Fibroblast of lung (primary cell): ENCODE data around the gene ZNF611. TPM values are rescaled to one million over a fixed set of nuclear protein-coding genes. Genes with fewer than 3 reads are reported as not detected.

Source experiments
- DNase-seq, 2 donors: peaks; one replicate each; pipeline versions ENCODE4 v3.0.0 to v3.0.0-alpha.2; 2010; ENCODE audit warnings: low read depth in 2 of 2
- H2AFZ ChIP-seq: 2 replicates; pipeline ENCODE4 v1.5.1; 2012; ENCODE audit warnings: low read length, control low read depth, inconsistent platforms
- H3K27ac ChIP-seq: 2 replicates; pipeline ENCODE4 v1.5.1; 2011; ENCODE audit warnings: low read length, control low read depth; ENCODE audit not compliant: insufficient read depth
- H3K27me3 ChIP-seq: 2 replicates; pipeline ENCODE4 v1.5.1; 2011; ENCODE audit warnings: mild to moderate bottlenecking, low read length; ENCODE audit not compliant: control insufficient read depth, insufficient read depth
- H3K36me3 ChIP-seq: 2 replicates; pipeline ENCODE4 v1.5.1; 2011; ENCODE audit warnings: low read length; ENCODE audit not compliant: control insufficient read depth, insufficient read depth
- H3K4me1 ChIP-seq: 2 replicates; pipeline ENCODE4 v1.5.1; 2011; ENCODE audit warnings: low read length; ENCODE audit not compliant: control insufficient read depth, insufficient read depth; ENCODE audit errors: extremely low read depth
- H3K4me2 ChIP-seq: 2 replicates; pipeline ENCODE4 v1.5.1; 2011; ENCODE audit warnings: low read length, control low read depth; ENCODE audit not compliant: insufficient read depth; ENCODE audit errors: extremely low read depth
- H3K4me3 ChIP-seq, 4 experiments: fragments of 200-600 bp in 1 of 4; sonication (generic) in 1 of 4; replicated peaks in 1 of 4; 2 replicates each; pipeline ENCODE4 v1.5.1; 2011 to 2016; ENCODE audit warnings: low read length in 4 of 4, low read depth in 3 of 4, mild to moderate bottlenecking in 3 of 4, control low read depth in 2 of 4, inconsistent platforms in 1 of 4, mixed read lengths in 1 of 4; ENCODE audit not compliant: insufficient read depth in 1 of 4; ENCODE audit errors: control extremely low read depth in 1 of 4
- H3K79me2 ChIP-seq: 2 replicates; pipeline ENCODE4 v1.5.1; 2012; ENCODE audit warnings: mild to moderate bottlenecking, low read length, inconsistent platforms; ENCODE audit not compliant: control insufficient read depth, insufficient read depth
- H3K9ac ChIP-seq: 2 replicates; pipeline ENCODE4 v1.5.1; 2011; ENCODE audit warnings: mild to moderate bottlenecking, low read length, control low read depth; ENCODE audit not compliant: insufficient read depth
- H3K9me3 ChIP-seq: 2 replicates; pipeline ENCODE4 v1.5.1; 2012; ENCODE audit warnings: low read depth, low read length; ENCODE audit not compliant: control insufficient read depth, insufficient read depth
- H4K20me1 ChIP-seq: 2 replicates; pipeline ENCODE4 v1.5.1; 2011; ENCODE audit warnings: low read length; ENCODE audit not compliant: control insufficient read depth, insufficient read depth; ENCODE audit errors: extremely low read depth
- CTCF ChIP-seq, 2 donors: IDR thresholded peaks in 1 of 2; conservative IDR thresholded peaks in 1 of 2; 1 replicate in 1 of 2; 2 replicates in 1 of 2; pipeline ENCODE4 v1.5.1; 2011 to 2012; ENCODE audit warnings: low read length in 2 of 2, control low read depth in 1 of 2, inconsistent platforms in 1 of 2, low read depth in 1 of 2, mild to moderate bottlenecking in 1 of 2
- EZH2 ChIP-seq: IDR thresholded peaks from 2 replicates; pipeline ENCODE4 v1.5.1; 2012; ENCODE audit warnings: low read length, control low read depth, mild to moderate bottlenecking; ENCODE audit errors: missing control alignments
- polyA plus RNA-seq, 2 donors: library from polyadenylated mRNA; depleted of rRNA in 1 of 2; stranded (reverse) in 1 of 2; unstranded in 1 of 2; fragments of >200 nt; gene quantifications; 2 replicates each; pipeline ENCODE4 v1.2.1, GENCODE V29; 2011 to 2012; ENCODE audit warnings: missing spikeins in 1 of 2
- total RNA-seq: library from RNA; depleted of rRNA; stranded (reverse); fragments of >200 nt; gene quantifications from 2 replicates; pipeline ENCODE4 v1.2.1, GENCODE V29; 2014

The ZNF611 gene
- total and polyA plus RNA-seq, 2 donors (not counting 1 experiment from before 2014, with no cell fraction given): 6.9 to 14.5 TPM

- Histone ChIP-seq H2AFZ (no peak overlapping the region), H3K27me3 (no peaks in the 10 kb centered on the region), H3K9ac (no peak overlapping the region), H3K27ac (no peak overlapping the region), H3K79me2 (peaks cover 15% of the 10 kb centered on the region), H3K4me2 (no peak overlapping the region), H3K9me3 (no peaks in the 10 kb centered on the region), H3K4me1 (no peaks in the 10 kb centered on the region), H3K36me3 (peaks cover 1% of the 10 kb centered on the region), H4K20me1 (no peaks in the 10 kb centered on the region), H3K4me3 (no peak overlapping the region)
- no peak for DNase-seq
- TF ChIP-seq CTCF (conservative IDR thresholded peaks at IDR 0.05 in 1 of 2, IDR thresholded peaks at IDR 0.05 in 1 of 2; ENCODE audit: low read depth in 1 of 2, low read length in 2 of 2): no peak
- TF ChIP-seq EZH2: no peak
Measured at GRCh38 chr19:52670046-52670445, 64.8 kb downstream of the ZNF611 start.

- Histone ChIP-seq H4K20me1 (no peaks in the 10 kb centered on the region), H3K27me3 (no peaks in the 10 kb centered on the region), H2AFZ (no peak overlapping the region), H3K36me3 (peaks cover 1% of the 10 kb centered on the region), H3K9ac (no peak overlapping the region), H3K4me2 (no peak overlapping the region), H3K79me2 (peaks cover 15% of the 10 kb centered on the region), H3K9me3 (no peaks in the 10 kb centered on the region), H3K4me1 (no peaks in the 10 kb centered on the region), H3K27ac (no peak overlapping the region), H3K4me3 (no peak overlapping the region)
- TF ChIP-seq EZH2 (no peak), CTCF (conservative IDR thresholded peaks at IDR 0.05 in 1 of 2, IDR thresholded peaks at IDR 0.05 in 1 of 2; ENCODE audit: low read depth in 1 of 2, low read length in 2 of 2) (no peak)
- DNase-seq: no peak
Measured at GRCh38 chr19:52669586-52669985, 65.3 kb downstream of the ZNF611 start.

GRCh38 chr19:52667972-52668371 lies 66.9 kb downstream of the ZNF611 start:
- no peaks in the 10 kb centered on the region for H4K20me1 ChIP-seq
- TF ChIP-seq CTCF (conservative IDR thresholded peaks at IDR 0.05 in 1 of 2, IDR thresholded peaks at IDR 0.05 in 1 of 2; ENCODE audit: low read depth in 1 of 2, low read length in 2 of 2): no peak
- no peak for TF ChIP-seq EZH2
- H3K4me3 ChIP-seq: no peak overlapping the region
- H3K27me3 ChIP-seq: no peaks in the 10 kb centered on the region
- no peaks in the 10 kb centered on the region for H3K9me3 ChIP-seq
- H3K79me2 ChIP-seq: peaks cover 11% of the 10 kb centered on the region
- no peak overlapping the region for H3K4me2 ChIP-seq
- H3K9ac ChIP-seq: no peak overlapping the region
- no peaks in the 10 kb centered on the region for H3K4me1 ChIP-seq
- H3K36me3 ChIP-seq: peaks cover 1% of the 10 kb centered on the region
- no peak overlapping the region for H2AFZ ChIP-seq
- no peak overlapping the region for H3K27ac ChIP-seq
- no peak for DNase-seq
